Ovary (tissue), 3 donors: Measurements from ENCODE around the gene EDAR.

Source experiments
- CTCF ChIP-seq, 3 donors: fragments of 450-650 bp in 2 of 3; fragments of 200-600 bp in 1 of 3; IDR thresholded peaks; one replicate each; pipeline versions ENCODE4 v1.5.1 to v1.8.0; 2016 to 2022; ENCODE audit warnings: antibody characterized with exemption in 3 of 3, mild to moderate bottlenecking in 1 of 3
- EP300 ChIP-seq: sonication (generic); formaldehyde crosslinking; IDR thresholded peaks from one replicate; pipeline ENCODE4 v1.6.1; 2017; ENCODE audit warnings: antibody characterized with exemption
- POLR2A ChIP-seq: fragments of 450-650 bp; IDR thresholded peaks from one replicate; pipeline ENCODE4 v1.6.1; 2017; ENCODE audit warnings: antibody characterized with exemption, mild to moderate bottlenecking, moderate library complexity
- donor health status: DM: no; HTN: no; CAD: no.

- TF ChIP-seq CTCF (IDR thresholded peaks at IDR 0.05) (no peak), POLR2A (no peak), EP300 (no peak)
These were observed 79.0 kb downstream of the EDAR start for GRCh38 chr2:108910011-108910431.
